ENCODE data around the gene TBX20.
"Not testable (repeated sequence)": the region's sequence is repeated elsewhere in the genome, so short reads cannot be mapped to it uniquely, and the experiment has no call there.

- not testable (repeated sequence) for TF ChIP-seq CTCF, POLR2A (IDR thresholded peaks at IDR 0.05)
Measured at GRCh38 chr7:35241008-35241407, 12.9 kb downstream of the TBX20 start.
